Mesothelial cell of epicardium (in vitro differentiated cells): ENCODE data around the gene HIVEP3. TPM values are rescaled to one million over a fixed set of nuclear protein-coding genes. Genes with fewer than 3 reads are reported as not detected.

Experiments
- DNase-seq, 2 experiments: peaks; one replicate each; pipeline ENCODE4 v3.0.0; 2021; ENCODE audit warnings: low spot score in 2 of 2; ENCODE audit not compliant: unreplicated experiment in 2 of 2
- H3K27ac Mint-ChIP-seq: 2 replicates; pipeline ENCODE4 v1.8.0; 2021; ENCODE audit warnings: mixed read lengths
- H3K27me3 Mint-ChIP-seq: 2 replicates; pipeline ENCODE4 v1.8.0; 2021; ENCODE audit warnings: low read depth, mixed read lengths
- H3K36me3 Mint-ChIP-seq: 2 replicates; pipeline ENCODE4 v1.8.0; 2021; ENCODE audit warnings: mixed read lengths
- H3K4me1 Mint-ChIP-seq: 2 replicates; pipeline ENCODE4 v1.8.0; 2021; ENCODE audit warnings: mixed read lengths
- H3K4me3 Mint-ChIP-seq: 2 replicates; pipeline ENCODE4 v1.8.0; 2021; ENCODE audit warnings: mild to moderate bottlenecking, moderate library complexity, mixed read lengths
- H3K9me3 Mint-ChIP-seq: 2 replicates; pipeline ENCODE4 v1.8.0; 2021; ENCODE audit warnings: mixed read lengths
- CTCF ChIP-seq: fragments of 200-600 bp; sonication (generic); IDR thresholded peaks from one replicate; pipeline ENCODE4 v1.5.0; 2021; ENCODE audit warnings: antibody characterized with exemption; ENCODE audit not compliant: unreplicated experiment
- total RNA-seq: library from RNA; stranded (reverse); gene quantifications from 3 replicates; pipeline ENCODE4 v1.2.1, GENCODE V29; 2021

Gene HIVEP3
- total RNA-seq, 1 donor from 2014 or later, result 8.9 TPM

GRCh38 chr1:41483960-41484401 is 434.7 kb downstream of the HIVEP3 start:
- H3K27ac Mint-ChIP-seq, result peak overlapping the region; percentile 56
- TF ChIP-seq CTCF, result no peak
- no peak overlapping the region for H3K4me3 Mint-ChIP-seq
- no peaks in the 10 kb centered on the region for H3K27me3 Mint-ChIP-seq
- peaks cover 76% of the 10 kb centered on the region for H3K4me1 Mint-ChIP-seq
- DNase-seq, result no peak
- H3K36me3 Mint-ChIP-seq, result no peaks in the 10 kb centered on the region
- no peaks in the 10 kb centered on the region for H3K9me3 Mint-ChIP-seq

- Mint-ChIP-seq H3K9me3 (no peaks in the 10 kb centered on the region), H3K36me3 (no peaks in the 10 kb centered on the region), H3K27ac (peak overlapping the region; percentile 87), H3K4me1 (peaks cover 77% of the 10 kb centered on the region), H3K4me3 (no peak overlapping the region), H3K27me3 (no peaks in the 10 kb centered on the region)
- no peak for DNase-seq
- no peak for TF ChIP-seq CTCF
Measured at GRCh38 chr1:41483001-41483850, 435.5 kb downstream of the HIVEP3 start.

GRCh38 chr1:41482001-41482765 is 436.5 kb downstream of the HIVEP3 start:
- Mint-ChIP-seq H3K27ac (peak overlapping the region; percentile 87), H3K9me3 (no peaks in the 10 kb centered on the region), H3K36me3 (no peaks in the 10 kb centered on the region), H3K27me3 (no peaks in the 10 kb centered on the region), H3K4me3 (no peak overlapping the region), H3K4me1 (peaks cover 74% of the 10 kb centered on the region)
- peak; percentile 42 to 69 for DNase-seq
- no peak for TF ChIP-seq CTCF

GRCh38 chr1:41481109-41481775 is 437.5 kb downstream of the HIVEP3 start:
- Mint-ChIP-seq H3K27me3 (no peaks in the 10 kb centered on the region), H3K9me3 (no peaks in the 10 kb centered on the region), H3K4me1 (peaks cover 74% of the 10 kb centered on the region), H3K36me3 (no peaks in the 10 kb centered on the region), H3K4me3 (no peak overlapping the region), H3K27ac (no peak overlapping the region)
- TF ChIP-seq CTCF, result no peak
- DNase-seq, result no peak

- TF ChIP-seq CTCF, result no peak
- no peak overlapping the region for H3K27ac Mint-ChIP-seq
- no peak overlapping the region for H3K4me3 Mint-ChIP-seq
- peaks cover 74% of the 10 kb centered on the region for H3K4me1 Mint-ChIP-seq
- no peaks in the 10 kb centered on the region for H3K27me3 Mint-ChIP-seq
- DNase-seq, result no peak
- no peaks in the 10 kb centered on the region for H3K36me3 Mint-ChIP-seq
- no peaks in the 10 kb centered on the region for H3K9me3 Mint-ChIP-seq
Measured at GRCh38 chr1:41480204-41481108, 438.3 kb downstream of the HIVEP3 start.
